GM12874 (cell line): ENCODE measurements around the gene FBXO3.

Experiments
- CTCF ChIP-seq: IDR thresholded peaks from 2 replicates; pipeline ENCODE4 v1.5.1; 2011; ENCODE audit warnings: low read depth, mild to moderate bottlenecking, control low read depth, low read length, moderate library complexity; ENCODE audit not compliant: insufficient read depth

FBXO3 gene

GRCh38 chr11:33775832-33776470 is 1.6 kb upstream of the FBXO3 start:
- TF ChIP-seq CTCF, result no peak

GRCh38 chr11:33775467-33775807 is 1.1 kb upstream of the FBXO3 start:
- TF ChIP-seq CTCF, result no peak

- no peak for TF ChIP-seq CTCF
Observed at GRCh38 chr11:33774736-33775466, 581 bp upstream of the FBXO3 start.

DNA sequence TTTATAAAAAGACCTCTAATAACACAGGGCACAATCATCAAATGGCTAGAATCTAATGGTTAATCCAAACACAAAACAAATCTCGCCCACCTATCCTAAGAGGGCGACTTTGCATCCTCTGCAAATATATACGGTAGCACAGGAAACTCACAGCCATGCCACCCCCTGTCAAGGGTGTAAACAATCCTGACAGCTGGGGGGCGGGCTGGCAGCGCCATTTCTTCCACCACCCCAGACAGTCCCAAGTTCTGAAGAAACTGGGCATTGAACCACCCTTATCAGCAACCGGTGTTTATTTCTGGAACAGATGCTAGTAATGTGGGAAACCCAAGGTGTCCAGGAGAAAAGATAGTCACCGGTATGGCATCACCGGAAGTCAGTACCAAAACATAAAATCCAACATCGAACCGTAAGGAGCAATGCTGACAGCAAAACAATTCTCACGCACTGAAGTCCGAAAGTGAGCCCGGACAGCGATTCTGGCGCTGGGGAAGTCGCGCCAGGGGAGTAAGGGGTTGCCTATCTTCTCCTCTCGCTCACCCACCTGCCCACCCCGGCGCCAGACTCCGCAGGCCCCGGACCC is 825 bp downstream of the FBXO3 start:
- no peak for TF ChIP-seq CTCF

DNA sequence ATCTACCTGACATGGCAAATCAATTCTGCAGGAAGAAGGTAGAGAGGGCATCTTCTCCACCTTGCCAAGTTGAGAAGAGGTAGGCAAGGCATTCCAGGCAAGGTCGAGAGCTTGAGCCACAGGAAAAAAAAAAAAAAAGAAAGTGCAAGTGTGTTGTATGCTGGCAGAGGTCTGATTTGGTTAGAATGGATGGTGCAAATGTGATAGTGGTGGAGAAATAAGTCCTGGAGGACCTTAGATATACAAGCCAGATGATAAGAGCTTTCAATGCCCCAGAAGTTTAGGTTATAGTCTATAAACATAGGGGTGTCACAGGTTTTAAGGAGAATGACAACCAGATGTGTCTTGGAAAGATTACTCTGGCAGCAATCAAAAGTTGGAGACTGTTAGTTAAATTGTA is 1.4 kb downstream of the FBXO3 start:
- TF ChIP-seq CTCF, result no peak

DNA sequence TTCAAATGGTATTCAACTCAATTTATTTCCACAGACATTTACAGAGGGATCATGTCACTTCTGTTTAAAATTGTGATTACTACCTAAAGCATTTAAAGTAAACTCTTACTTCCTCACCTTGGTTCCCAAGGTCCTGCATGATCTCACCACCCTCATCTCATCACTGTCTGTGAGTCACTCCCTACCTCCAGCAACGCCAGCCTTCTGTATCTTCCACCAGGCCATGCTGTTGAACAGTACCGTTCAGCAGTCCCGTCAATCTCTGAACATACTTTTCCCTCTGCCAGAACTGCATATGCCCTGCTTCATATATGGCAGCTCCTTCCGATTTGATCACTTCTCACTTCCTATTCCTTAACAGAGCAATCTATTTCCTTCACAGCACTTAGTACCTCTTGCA is 2.0 kb downstream of the FBXO3 start:
- no peak for TF ChIP-seq CTCF

DNA sequence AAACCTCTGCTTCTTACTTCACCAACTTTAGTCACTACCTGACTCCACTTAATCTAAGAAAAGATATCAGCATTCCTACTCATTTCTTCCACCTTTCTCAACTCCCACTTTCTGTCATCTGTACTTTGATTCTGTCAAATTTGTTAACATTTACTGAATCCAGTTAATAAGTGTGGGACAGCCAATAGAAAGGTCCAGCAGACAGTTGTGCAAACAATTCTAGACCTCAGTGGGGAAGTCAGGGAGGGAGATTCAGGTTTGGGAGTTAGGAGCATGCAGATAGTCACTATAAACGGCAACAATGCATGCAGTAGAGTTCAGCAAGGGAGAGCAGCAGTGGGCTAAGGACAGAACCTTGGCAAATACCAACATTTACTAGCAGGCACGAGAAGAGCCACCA is 4.1 kb downstream of the FBXO3 start:
- TF ChIP-seq CTCF, result no peak
